Measurements from ENCODE around the gene RAB30. TPM values are rescaled to one million over a fixed set of nuclear protein-coding genes. Genes with fewer than 3 reads are reported as not detected.
"Not testable (repeated sequence)": the region's sequence is repeated elsewhere in the genome, so short reads cannot be mapped to it uniquely, and the experiment has no call there.

The RAB30 gene
- total RNA-seq, 1 donor from 2014 or later = 6.9 TPM

- peak; percentile 15 to 25 for DNase-seq (ENCODE audit: low read depth in 2 of 2)
These were observed 60.1 kb downstream of the RAB30 start for GRCh38 chr11:83011333-83012167.

GRCh38 chr11:83009999-83010398 lies 61.7 kb downstream of the RAB30 start:
- DNase-seq (ENCODE audit: low read depth in 2 of 2) = no peak

- not testable (repeated sequence) for DNase-seq (ENCODE audit: low read depth in 2 of 2)
These were observed 62.6 kb downstream of the RAB30 start for GRCh38 chr11:83009136-83009535.

- DNase-seq (ENCODE audit: low read depth in 2 of 2) = no peak
These were observed 63.1 kb downstream of the RAB30 start for GRCh38 chr11:83008581-83008923.

- peak; percentile 41 to 64 for DNase-seq (ENCODE audit: low read depth in 2 of 2)
These were observed 63.7 kb downstream of the RAB30 start for GRCh38 chr11:83007909-83008580.

GRCh38 chr11:83007477-83007876 lies 64.2 kb downstream of the RAB30 start:
- no peak for DNase-seq (ENCODE audit: low read depth in 2 of 2)

- DNase-seq (ENCODE audit: low read depth in 2 of 2) = no peak
These were observed 64.8 kb downstream of the RAB30 start for GRCh38 chr11:83006877-83007330.

GRCh38 chr11:83004746-83005556 lies 66.7 kb downstream of the RAB30 start:
- DNase-seq (ENCODE audit: low read depth in 2 of 2) = no peak

- no peak for DNase-seq (ENCODE audit: low read depth in 2 of 2)
These were observed 69.2 kb downstream of the RAB30 start for GRCh38 chr11:83002522-83002921.

- DNase-seq (ENCODE audit: low read depth in 2 of 2) = peak; percentile 29 to 58
These were observed 69.6 kb downstream of the RAB30 start for GRCh38 chr11:83002053-83002452.

GRCh38 chr11:83000381-83000780 lies 71.3 kb downstream of the RAB30 start:
- peak in 1 of 2 donors; percentile 35 for DNase-seq (ENCODE audit: low read depth in 2 of 2)

- DNase-seq (ENCODE audit: low read depth in 2 of 2) = no peak
These were observed 72.5 kb downstream of the RAB30 start for GRCh38 chr11:82999232-82999631.

- DNase-seq (ENCODE audit: low read depth in 2 of 2) = no peak
These were observed 73.0 kb downstream of the RAB30 start for GRCh38 chr11:82998697-82999096.

GRCh38 chr11:82996966-82997606 lies 74.6 kb downstream of the RAB30 start:
- no peak for DNase-seq (ENCODE audit: low read depth in 2 of 2)

- no peak for DNase-seq (ENCODE audit: low read depth in 2 of 2)
These were observed 75.8 kb downstream of the RAB30 start for GRCh38 chr11:82995754-82996398.

GRCh38 chr11:82995235-82995634 lies 76.5 kb downstream of the RAB30 start:
- no peak for DNase-seq (ENCODE audit: low read depth in 2 of 2)

- no peak for DNase-seq (ENCODE audit: low read depth in 2 of 2)
These were observed 77.0 kb downstream of the RAB30 start for GRCh38 chr11:82994604-82995230.

- DNase-seq (ENCODE audit: low read depth in 2 of 2) = no peak
These were observed 79.5 kb downstream of the RAB30 start for GRCh38 chr11:82992223-82992622.

- no peak for DNase-seq (ENCODE audit: low read depth in 2 of 2)
These were observed 81.9 kb downstream of the RAB30 start for GRCh38 chr11:82989628-82990404.

All from lung microvascular endothelial cell (primary cell).